ENCODE measurements around the gene MYADML2.
A peak's percentile ranks its signal among the peaks of the same experiment; 100 is the strongest.
"Not testable (repeated sequence)": the region's sequence is repeated elsewhere in the genome, so short reads cannot be mapped to it uniquely, and the experiment has no call there.

Gene MYADML2

DNA sequence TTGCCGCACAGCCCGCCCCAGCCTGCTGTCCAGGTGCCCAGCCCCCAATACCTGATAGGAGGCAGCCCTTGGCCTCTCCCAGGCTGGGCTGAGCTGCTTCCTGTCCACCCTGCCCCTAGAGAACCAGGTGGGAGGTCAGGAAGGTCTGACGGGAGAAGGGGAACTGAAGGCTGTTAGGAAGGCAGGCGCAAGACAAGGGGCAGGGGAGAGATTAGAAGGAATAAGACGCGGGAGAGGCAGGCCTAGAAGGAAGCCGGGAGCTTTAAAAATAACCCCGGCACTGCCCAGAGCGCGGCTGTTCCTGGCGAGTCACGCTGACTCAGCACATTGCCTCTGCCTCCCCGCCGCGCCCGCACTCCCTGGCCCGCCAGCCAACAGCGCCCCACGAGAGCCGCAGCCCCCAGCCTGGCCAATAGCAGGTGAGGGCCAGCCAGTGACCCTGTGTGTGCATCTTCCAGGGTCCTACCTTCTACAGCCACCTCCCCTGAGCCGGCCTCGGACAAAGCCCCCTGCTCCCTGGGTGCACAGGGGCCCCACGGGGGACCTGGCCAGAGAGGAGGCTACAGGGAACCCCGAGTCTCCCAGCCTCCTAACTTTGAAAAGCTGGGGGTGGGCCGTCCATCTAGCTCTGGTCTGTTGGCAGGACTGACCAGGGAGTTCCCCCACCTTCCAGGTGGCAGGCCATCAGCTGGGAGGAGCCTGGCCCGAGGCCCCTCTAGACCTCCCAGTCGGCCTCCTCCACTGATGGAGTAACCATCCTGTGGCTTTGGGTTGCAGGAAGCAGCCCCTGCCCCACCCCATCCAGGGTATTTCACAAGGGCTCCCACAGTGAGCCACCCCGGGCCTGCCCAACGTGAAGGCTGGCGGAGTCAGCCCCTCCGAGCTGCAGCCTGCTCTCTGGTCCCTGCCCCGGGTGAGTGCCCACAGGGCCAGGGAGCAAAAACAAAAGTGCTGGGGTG lies 23.5 kb downstream of the MYADML2 start:
- DNase-seq, result no peak

DNA sequence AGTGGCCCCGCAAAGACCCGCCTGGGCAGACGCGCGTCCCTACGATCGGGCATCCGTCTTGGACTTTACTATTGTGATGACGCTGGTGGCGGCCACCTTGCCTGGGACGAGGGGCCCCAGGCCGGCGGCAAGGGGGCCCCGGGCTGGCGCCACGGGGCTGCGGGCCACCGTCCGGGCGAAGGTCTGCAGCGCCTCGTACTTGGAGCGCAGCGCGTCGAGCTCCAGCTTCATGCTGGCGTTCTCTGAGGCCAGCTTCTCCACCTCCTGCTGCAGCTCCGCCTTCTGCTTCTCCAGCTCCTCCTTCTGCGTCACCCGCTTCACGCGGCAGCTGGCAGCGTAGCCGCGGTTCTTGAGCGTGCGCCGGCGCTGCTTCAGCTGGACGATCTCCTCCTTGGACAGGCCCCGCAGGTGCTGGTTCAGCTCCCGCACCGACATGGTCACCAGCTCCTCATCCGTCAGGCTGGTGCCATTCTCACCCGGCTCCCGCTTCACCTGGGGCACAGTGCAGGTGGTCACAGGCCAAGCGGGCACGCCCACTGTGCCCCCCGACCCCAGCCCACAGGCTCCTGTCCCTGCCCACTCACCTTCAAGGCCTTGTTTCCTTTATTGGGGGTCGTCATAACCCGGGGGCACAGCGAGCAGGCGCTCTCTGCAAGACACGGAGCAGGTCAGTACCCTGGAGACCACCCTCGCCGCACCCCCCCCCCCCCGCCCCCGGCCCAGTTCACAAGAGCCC lies 24.3 kb downstream of the MYADML2 start:
- DNase-seq, result no peak

DNA sequence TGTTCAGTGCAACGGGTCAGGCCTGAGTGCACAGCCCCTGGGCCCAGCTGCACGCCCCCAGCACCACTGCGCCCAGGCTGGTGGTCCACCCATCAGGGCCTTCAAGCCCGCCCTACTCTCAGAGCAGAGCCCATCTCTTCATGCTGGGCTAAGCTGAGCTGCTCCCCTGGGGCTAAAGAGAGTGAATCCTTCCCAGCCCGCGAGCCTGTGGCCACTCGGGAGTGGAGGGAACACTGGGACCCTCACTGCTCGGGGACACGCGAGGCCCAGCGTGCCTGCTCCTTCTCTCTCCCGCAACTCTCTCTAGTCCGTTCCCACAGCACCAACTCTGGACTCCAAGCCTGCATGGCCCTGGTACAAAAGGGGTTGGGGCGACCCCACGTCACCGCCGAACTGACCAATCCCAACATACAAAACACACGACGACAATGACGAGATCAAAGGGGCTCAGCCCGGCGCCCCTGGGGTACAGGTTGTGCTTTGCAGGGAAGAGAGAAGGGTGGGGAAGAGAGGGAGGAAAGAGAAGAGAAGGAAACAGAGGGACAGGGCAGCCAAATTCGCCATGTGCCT lies 25.0 kb downstream of the MYADML2 start:
- DNase-seq, result no peak

DNA sequence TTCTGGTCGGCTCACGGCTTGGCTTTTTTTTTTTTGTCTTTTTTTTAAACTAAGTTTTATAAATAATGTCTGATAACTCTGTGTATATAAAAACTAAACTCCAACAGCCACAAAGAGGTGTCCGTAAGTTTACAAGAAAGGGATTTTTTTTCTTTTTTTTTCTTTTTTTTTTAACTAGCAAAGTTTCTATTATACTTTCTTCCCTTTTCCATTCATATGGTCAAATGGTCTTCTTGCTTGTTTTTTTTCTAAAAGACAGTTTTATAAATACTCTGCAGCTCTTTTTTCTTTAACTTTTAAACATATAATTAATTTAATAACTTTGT lies 25.5 kb downstream of the MYADML2 start:
- no peak for DNase-seq

DNA sequence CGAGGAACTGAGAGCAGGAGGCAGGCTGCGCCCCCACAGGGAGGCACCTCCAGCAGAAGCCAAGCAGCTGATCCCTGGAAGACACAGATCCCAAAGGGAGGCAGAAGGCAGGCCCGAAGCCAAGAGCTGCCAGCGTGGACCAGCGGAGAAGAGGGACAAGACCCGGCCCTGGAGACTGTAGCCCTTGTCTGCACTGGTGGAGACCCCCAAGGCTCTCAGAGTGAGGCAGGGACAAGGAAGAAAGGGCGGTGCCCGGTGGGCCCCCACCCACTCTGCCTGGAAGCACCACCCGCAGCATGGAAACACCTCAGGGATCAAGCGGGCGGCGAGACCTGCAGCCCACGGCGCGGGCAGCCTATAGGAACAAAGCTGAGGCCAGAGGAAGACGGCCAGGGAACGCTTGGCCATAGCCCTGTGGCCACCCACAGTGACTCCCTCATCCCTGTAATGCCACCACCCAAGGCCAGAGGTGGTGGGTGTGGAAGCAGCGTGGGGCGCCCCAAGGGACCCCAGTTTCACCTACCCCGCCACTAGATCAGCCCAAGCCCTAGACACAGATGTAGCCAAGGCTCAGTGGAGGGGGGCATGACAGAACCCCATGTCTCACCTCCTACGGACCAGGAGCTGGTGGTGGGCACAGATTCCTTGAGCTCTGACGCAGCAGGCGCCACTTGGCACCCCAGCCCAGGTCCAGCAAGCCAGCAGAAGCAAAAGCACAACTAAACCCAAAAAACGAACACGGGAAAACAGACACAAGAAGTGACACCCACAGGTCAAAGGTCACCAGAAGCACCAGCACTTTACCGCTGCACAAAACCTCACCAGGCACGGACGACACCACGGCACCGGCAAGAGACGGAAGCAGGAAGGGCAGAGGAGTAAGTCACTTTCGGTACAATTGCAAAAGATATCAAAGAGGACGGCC lies 26.2 kb downstream of the MYADML2 start:
- no peak for DNase-seq

DNA sequence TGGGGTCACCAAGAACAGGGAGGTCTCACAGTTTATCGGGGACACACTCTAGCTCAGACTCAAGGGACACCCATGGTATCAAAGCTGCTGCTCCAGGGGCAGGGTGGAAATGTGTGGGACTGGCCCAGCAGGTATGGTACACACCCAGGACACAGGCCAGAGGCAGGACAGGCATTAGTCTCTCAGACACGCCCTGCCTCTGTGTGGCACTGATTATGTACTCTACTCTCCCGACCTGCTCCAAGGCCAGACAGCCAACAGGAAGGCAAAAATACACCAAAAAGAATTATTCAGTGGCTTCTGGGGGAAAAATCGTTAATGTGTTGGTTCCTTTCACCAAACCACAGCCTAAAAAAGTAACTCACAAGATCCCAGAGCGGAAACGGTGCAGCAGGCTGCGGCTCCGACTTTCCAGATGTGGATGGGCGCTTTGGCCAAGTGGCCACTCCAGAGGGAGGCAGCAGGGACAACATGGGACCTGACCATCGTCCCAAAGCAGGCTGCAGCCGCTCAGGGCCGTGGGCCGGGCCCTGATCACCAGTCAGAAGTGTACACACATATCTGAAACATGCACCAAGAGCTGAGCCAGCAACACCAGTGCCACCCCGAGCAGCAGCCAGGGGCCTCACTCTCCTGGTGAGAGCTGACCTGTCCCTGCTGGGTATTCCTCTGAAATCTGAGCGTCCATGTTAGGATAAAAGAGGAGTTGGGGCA lies 28.0 kb downstream of the MYADML2 start:
- no peak for DNase-seq

DNA sequence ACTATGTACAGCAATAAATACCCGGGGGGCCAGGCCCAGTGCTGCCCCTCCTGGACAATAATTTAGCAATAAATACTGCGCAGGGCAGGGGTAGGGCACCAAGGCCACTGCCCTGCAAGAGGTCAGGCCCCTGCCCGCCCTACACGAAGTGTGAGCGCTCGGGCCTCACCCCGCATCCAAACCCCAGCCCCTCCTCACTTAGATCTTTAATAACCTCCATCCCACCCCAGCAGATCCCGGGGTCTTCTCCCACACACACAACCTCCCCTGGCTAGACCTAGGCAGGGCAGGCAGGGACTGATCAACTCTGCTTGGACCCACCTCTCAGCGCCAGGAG lies 28.7 kb downstream of the MYADML2 start:
- not testable (repeated sequence) for DNase-seq

DNA sequence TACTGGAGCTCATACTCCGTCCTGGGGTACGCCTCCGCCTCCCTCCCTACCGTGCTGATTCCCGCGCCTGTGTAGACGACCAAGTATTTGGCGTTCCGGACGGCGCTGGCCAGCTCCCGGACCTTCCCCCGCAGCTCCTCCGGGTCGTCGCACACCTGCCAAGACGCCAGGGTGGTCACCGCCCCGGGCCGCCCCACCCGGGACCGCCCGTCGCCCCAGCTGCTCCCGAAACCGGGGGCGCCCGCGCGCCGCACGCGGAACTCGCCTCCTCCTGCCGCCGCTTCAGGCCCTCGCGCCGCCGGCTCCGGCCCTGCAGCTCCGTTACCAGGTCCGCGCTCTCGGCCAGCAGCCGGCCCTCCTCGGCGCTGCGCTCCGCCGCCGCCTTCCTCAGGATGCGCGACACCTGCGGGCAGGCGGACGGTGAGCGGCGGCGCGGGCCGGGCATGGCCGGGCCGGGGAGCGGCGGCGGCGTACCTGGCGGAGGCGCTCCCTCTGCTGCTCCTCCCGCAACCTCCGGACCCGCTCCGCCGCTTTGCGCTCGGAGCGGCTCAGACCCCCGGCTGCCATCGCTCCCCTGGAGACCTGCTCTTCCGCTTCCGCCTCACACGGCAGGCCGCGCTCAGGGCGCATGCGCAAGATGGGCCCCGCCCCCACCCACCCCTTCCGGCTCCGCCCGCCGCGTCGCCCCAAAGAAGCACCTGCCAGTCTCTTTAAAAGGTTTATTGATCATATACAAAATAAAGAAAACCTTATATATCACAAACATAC lies 29.3 kb downstream of the MYADML2 start, which contains the start of gene SIRT7:
SIRT7 (minus strand) TSS at position 612 of the 768 bp plus-strand sequence; CDS start at position 567, 45 bp downstream.
- peak; percentile 55 for DNase-seq

DNA sequence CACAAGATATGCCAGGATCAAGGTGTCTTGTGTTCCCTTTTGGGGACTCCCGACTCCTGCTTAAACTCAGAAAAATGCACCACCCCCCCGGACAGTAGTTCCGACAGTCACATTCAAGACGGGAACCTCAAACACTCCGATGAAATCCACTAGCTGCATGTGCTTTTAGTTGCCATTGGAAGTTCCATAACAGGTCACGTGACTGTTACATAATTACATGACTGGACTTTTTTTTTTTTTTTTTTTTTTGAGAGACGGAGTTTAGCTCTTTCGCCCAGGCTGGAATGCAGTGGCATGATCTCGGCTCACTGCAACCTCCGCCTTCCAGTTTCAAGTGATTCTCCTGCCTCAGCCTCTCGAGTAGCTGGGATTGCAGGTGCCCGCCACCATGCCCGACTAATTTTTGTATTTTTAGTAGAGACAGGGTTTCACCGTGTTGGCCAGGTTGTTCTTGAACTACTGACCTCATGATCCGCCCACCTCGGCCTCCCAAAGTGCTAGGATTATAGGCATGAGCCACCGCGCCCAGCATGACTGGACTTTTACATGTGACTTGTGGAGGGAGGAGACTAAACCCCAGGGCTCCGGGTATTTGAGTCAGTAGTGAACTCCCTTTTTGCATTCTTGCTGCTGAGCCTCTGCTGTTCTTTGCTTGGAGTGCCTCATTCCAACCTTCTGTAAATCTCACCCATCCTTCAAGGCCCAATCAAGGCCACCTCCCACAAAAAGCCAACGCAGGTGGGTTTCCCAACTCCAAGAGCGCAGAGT lies 30.6 kb downstream of the MYADML2 start:
- DNase-seq, result no peak

DNA sequence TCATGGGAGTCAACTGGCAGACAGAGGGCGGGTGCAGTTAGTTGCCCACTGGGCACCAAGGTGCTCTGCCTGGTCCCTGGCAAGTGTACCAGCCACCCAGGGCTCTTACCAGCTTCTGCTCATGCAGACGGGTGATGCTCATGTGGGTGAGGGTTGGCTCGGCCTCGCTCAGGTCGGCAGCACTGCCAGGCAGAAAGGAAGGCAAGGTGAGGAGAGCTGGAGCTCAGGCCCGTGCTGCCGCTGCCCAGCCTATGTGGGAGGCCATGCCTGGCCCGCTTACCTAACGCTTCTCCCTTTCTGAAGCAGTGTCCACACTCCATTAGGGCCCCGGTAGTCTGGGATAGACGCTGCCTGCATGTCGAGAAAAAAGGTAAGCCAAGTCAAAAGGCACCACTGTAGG lies 31.7 kb downstream of the MYADML2 start:
- no peak for DNase-seq

DNA sequence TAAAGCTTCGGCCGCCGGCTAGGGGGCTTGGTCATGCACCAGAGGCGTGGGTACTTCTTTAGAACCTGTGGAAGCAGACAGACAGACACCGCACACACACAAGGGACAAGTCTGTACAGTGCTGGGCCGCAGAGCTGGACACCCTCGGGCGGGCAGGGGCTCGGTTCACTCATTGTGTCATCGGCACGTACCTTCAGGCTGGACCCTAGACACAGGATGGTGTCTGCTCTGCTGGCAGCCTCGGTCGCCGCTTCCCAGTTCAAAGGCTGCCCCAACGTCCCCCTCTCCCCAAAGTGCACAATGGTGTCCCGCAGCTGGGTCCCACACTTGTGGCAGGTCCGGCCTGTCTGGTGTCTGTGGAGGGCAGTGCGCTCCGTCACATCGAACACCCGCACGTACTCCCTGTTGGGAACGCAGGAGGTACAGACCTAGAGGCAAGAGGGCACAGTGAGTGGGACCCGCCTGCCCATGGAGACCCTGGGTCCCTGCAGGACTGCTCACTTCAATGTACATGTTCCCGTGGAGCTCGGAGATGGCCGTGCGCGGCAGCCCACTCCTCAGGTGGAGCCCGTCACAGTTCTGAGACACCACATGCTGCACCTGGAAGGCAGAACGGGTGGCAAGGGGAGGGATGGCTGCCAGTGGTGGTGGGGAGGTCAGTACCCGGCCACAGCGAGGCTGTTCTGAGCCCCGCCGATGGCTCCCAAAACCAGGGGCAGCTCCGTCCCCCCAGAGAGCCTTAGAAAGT lies 32.8 kb downstream of the MYADML2 start:
- DNase-seq, result no peak

DNA sequence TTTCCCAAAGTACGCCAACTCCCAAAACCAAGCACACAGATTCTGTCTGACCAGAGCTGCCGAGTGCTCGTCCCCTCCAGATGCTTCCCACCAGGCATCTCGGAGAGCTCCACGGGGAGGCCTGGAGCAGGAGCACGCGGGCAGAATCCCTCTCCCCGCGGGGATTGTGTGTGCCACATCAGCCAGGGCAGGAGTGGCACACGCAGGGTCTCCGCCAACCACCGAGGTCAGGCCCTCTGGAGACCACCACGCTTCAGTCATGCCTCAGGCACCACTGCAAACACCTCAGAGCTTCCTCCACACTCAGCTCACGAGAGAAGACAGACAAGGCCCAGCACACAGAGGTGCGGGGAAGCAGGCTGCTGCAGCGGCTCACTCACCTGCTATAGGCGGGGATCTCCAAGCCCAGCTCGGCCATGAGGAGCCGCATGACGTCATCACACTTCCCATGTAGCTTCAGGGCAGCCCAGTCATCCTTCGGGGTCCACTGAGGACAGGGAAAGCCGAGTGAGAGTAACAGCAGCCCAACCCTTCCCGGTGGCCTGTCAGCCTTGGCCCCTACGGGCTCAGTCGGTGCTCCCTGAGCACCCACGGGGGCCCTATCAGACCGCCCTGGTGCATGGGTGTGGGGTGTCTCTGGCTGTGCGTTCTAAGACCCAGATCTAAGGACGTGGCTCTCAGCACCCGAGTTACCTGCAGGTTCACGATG lies 33.5 kb downstream of the MYADML2 start:
- no peak for DNase-seq

DNA sequence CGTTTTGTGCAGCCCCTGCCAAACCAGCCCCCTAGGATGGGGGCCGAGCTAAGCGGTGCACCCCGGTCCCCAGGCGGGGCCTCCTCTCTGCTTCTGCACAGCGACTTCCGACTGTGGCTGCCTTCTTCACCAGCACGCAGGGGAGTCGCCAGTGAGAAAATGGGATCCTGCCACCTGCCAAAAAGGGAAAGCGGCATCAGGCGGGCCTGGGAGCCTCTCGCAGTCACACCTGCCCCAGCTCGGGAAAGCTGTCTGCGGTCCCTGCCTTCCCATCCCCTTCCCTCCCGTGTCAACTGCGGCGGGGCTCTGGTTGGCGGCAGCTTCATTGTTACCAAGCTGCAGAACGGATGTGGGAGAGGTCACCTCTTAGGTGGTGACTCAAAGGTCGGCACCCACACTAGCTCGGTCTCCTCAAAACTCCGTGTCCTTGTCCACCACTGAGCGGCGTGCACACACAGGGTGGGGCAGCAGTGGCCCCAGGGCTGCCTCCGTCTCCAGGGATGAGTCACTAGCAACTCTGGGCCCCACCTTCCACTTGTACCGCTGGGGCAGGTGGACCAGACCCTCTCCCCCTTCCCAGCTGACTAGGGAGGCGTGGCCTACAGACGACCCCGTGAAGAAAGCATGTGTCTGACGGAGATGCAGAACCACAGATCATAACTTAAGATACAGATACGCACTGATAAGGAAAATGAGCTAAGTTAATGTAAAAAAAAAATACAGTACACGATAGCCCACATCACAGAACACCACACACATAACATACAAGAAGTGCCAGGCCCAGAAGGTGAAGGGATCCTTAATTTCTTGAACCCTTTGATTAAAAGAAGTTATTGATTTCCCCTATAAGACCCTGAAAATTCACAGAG lies 34.4 kb downstream of the MYADML2 start:
- DNase-seq, result no peak

DNA sequence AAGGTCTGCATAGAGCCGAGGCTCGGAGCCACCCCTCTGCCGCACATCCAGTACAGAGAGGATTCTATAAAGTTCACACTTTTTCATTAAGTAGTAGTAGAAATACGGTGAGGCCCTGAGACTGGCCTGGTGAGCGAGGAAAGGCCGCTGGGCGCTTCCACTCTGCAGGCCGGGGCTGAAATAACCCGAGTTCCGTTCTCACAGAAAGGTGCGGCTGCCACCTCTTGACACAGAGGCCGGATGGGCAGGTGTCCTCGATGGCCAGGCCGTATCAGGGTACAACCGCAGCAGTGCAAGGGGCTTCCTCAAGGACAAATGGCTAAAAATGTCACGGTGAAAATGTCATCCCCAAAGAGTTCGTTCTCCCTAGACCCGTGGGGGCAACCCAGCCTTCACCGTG lies 35.1 kb downstream of the MYADML2 start:
- no peak for DNase-seq

DNA sequence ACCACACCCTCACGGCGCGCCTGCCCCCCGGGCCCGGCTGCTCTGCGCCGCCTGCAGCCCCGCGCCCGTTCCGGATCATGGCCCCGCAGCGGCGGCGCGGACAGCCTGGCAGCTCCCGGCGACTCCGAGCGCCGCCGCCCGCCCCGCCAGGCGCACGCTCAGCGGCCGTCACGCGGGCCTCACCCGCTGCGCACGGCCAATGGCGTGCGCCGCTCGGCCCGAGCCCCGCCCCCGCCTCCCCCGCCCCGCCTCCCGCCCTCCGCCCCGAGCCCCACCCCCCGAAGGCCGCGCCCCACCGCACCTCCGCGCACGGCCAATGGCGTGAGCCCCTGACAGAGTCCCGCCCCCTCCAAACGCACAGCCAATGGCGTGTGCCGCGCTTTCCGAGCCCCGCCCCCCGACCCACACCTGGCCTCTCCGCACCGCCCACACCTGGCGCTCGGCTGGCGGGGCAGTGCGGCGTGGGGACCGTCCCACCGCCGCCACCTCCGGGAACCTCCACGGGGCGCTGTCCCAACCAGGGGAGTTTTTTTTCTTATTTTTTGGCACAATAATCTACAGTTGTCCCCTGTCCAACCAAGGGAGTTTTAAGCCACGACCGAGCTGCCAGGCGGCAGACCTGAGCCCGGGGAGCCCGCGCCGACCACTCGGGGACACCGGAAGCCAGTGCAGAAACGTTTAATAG lies 35.6 kb downstream of the MYADML2 start, which contains the start of gene PCYT2:
PCYT2 (minus strand) TSS at position 123 of the 685 bp plus-strand sequence; CDS start at position 79, 44 bp downstream.
- DNase-seq, result peak; percentile 76

DNA sequence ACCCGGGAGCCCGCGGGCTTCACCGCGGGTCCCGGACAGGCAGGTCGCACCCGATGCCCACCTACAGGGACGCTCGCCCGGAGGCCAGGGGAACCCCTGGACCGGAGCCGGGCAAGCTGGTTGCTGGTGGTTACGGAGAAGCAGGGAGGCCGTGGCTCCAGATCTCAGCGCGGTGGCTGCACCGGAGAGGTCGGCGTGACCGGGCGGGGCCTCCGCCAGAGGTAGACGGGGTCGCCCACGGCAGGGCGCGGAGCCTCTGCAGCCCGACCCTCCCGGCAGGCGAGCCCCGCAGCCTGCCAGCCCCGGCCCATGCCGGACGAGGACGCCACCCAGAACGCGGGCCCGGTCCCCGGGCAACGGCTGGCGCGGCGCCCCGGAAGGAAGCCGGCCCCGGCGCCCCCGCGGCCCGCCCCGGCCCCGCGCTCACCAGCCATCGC lies 36.2 kb downstream of the MYADML2 start:
- no peak for DNase-seq
